GM18507 (cell line): ENCODE measurements around the gene TPCN2.

Experiments
- DNase-seq: peaks from one replicate; pipeline ENCODE4 v3.0.0; 2011; ENCODE audit warnings: low read depth; ENCODE audit not compliant: insufficient read length; ENCODE audit errors: extremely low spot score
- FAIRE-seq: peaks from 2 replicates; lab custom pipeline; 2011; peaks lifted over from hg19 to GRCh38; lab: Jason Lieb, UNC

TPCN2 gene

DNA sequence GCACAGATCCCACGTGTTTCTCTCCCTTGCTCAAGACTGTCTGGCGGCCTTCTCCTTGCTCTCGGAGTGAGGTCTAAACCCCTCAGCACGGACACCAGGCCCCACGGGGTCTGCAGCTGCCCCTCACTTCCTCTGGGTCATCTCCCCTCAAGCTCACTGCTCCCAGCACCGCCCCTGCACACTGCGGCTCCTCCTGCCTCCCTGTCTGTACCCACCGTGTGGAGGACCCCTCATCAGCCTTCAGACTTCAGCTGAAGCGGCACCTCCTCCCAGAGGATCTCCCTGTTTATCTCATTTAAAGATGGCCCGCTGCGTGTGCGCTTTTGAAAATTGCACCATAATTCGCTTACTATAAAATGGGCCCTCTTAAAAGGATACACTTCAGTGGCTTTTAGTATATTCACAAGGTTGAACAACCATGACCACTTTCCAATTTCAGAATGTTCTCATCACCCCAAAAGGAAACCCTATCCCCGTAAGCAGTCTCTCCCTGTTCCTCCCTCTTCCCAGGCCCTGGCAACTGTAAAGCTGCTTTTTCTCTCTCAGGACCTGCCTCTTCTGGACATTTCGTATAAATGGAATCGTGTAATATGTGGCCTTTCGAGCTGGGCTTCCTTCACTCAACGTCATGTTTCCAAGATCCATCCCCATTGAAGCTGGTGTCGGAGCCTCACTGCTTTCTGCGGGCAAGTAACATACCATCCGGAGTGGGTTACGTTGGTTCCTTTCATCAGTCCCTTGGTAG, 14.4 kb upstream of the TPCN2 start:
- no peak for DNase-seq
- no peak for FAIRE-seq

- FAIRE-seq = no peak
- no peak for DNase-seq
Observed at GRCh38 chr11:69035150-69035945, 13.4 kb upstream of the TPCN2 start.

- no peak for DNase-seq
- no peak for FAIRE-seq
Observed at GRCh38 chr11:69035946-69036340, 12.8 kb upstream of the TPCN2 start.

GRCh38 chr11:69037074-69037473, 11.7 kb upstream of the TPCN2 start:
- DNase-seq = no peak
- no peak for FAIRE-seq

DNA sequence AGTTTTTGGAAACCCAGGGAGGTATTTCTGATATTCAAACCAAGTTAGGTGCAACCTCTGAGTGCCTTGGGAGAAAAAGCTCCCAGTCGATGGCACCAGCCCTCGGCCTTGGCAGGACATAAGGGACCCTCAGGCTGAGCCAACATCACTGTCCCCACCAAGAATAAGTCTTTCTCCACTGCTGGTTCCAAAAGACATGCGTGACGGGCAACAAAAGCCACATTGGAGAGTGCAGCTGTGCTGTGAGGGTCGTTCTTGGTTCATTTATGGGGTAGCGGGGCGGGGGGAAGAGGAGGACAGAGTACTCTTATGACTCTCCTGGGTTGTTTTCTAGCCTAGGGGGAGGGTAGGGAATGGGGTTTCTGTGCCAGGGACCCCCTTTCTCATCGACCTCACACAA, 11.2 kb upstream of the TPCN2 start:
- DNase-seq (no peak), FAIRE-seq (no peak)

DNA sequence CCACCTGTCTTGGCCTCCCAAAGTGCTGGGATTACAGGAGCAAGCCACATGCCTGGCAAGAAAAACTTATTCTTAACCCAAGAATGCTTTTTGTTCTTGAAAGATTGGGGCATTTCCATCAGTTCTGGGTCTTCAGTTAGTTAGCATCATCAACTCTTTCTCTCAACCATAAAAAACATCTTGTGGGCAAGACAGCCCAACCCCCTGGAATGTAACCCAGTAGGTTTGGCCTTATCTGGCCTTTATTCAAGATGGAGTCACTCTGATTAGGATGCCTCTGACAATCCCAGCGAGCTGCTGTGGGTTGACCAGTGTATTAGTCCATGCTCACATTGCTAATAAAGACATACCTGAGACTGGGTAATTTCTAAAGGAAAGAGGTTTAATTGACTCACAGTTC, 9.2 kb upstream of the TPCN2 start:
- FAIRE-seq (no peak), DNase-seq (no peak)

DNA sequence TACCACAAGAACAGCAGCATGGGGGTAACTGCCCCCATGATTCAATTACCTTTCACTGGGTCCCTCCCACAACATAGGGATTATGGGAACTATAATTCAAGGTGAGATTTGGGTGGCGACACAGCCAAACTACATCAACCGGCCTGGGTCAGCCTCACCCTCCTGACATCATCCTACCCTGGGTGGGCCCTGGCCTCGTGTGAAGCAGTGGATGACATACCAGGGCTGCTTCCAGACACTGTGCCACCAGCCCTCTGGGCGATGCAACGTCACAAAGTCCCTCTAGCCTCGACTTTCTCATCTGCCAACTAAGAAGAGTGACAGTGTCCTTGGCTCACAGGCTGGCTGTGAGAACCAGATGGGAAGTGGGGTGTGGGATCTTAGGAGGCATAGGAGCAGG, 8.7 kb upstream of the TPCN2 start:
- FAIRE-seq (no peak), DNase-seq (no peak)

DNA sequence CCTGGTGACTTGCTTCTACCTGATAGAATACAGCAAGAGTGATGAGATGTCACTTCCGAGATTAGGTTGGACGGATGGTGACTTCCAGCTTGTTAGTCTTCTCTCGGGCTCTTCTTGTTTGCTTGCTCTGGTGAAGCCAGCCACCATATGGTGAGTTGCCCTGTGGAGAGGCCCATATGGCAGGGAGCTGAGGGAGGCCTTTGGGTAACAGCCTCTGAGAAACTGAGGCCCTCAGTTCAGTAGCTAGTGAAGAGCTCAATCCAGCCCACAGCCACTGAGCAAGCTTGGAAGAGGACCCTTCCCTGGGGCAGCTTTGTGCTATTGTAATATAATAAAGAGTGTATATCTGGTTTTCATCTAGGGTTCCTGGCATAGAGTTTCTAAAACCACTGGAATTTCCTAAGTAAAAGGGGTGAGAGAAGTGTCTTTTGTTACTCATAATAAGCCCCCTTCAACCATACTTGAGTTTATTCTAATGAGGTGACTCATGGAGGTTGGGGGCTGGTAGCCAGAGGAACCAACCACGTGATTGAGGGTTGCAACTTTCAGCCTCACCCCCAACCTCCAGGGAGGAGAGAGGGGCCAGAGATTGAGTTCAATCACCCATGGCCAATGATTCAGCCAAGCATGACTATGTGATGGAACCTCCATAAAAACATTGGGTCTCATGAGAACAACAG, 8.0 kb upstream of the TPCN2 start:
- FAIRE-seq = no peak
- no peak for DNase-seq

- DNase-seq (no peak), FAIRE-seq (no peak)
Observed at GRCh38 chr11:69041516-69041915, 7.2 kb upstream of the TPCN2 start.

- DNase-seq = no peak
- no peak for FAIRE-seq
Observed at GRCh38 chr11:69044111-69045013, 4.4 kb upstream of the TPCN2 start.

- FAIRE-seq (no peak), DNase-seq (no peak)
Observed at GRCh38 chr11:69048031-69048693, 570 bp upstream of the TPCN2 start.

DNA sequence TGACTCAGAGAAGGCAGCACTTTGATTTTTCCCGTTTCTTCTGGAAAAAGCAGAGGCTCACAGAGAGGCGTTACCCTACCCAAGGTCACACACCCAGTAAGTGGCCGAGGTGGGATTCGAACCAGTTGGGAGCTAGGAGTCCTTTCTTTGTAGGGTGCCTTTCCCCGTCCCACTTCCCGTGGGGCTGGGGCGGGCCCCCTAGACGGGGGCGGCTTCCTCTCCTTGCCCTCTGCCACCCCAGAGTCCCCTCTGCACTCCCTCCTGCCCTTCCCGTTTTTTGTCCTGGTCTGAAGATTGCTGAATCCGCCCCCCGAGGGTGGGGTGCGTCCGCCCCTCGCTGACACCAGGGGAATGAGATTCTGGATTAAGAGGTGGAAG, 747 bp downstream of the TPCN2 start:
- no peak for DNase-seq
- FAIRE-seq = no peak

DNA sequence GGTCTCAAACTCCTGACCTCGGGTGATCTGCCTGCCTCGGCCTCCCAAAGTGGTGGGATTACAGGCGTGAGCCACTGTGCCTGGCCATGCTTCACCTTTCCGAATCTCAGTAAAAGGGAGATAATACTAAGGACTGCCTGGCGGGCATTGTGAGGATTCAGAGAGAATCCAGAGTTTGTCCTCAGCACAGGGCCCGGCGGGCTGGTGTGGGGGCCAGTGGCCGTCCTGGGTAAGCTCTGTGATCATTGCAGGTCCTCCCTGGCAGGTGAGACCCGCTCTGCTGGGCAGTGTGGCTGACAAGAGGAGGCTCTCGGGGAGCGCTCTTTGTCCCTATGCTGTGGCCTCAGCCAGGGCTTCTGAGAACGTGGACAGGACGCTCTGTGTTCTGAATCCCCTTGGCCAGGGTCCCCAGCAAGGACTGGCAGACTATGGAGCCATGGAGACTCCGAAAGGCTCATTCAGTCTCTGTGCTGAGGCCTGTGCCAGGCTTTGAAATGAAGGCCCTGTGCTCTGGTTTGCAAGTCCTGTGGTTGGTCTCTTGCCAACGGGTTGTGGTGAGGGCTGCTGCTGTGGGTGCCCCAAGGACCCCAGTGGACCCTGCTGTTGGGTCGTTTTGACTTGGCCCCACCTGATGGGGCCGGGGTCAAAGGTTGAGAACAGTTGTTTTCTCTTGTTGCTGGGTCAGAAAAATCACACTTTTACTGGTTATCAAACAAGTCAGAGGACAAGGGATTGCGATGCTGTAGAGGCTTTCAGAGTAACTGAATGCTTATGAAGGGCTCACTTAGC, 2.1 kb downstream of the TPCN2 start:
- DNase-seq (no peak), FAIRE-seq (no peak)

DNA sequence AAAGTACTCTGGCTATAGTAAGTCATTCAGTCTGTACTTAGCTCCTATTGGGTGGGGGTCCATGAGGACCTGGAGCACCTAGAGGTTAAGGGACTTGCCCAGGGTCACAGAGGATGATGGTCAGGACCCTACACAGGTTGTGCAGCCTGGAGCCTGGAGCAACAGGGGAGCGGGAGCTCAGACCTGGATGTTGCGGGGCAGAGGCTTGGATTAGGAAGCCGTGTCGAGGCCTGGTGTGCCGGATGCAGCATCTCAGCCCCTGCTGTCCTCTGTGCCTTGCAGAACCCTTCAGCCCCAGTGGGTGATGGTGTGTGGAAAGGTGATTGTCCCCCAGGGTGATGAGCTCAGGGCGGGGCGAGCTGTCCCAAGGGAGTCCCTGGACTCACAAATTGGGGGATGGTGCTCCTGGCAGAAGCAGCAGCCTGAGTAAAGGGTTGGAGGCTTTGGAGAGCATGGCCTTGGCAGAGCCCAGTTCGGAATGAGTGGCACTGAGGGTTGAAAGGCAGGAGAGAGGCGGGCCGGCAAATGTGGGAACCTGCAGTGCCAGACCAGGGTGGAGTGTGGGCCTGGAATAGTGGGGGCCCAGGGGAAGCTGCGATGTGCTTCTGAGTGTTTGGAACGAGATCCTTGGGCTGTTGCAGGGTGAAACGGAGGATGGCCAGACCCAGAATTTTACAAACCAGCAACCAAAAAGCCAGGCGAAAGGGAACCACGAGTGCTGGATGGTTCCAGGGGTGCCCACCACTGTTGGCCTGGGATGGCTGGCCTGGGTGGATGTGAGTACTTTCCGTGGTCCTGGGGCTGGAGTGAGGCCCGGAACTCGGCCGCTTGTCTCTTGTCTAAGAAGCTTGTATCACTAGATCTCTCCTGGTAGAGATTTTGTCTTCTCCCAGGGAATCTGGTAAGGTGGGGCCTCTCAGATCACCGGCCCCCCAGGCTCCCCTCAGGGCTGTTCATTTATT, 2.9 kb downstream of the TPCN2 start:
- DNase-seq (no peak), FAIRE-seq (no peak)

DNA sequence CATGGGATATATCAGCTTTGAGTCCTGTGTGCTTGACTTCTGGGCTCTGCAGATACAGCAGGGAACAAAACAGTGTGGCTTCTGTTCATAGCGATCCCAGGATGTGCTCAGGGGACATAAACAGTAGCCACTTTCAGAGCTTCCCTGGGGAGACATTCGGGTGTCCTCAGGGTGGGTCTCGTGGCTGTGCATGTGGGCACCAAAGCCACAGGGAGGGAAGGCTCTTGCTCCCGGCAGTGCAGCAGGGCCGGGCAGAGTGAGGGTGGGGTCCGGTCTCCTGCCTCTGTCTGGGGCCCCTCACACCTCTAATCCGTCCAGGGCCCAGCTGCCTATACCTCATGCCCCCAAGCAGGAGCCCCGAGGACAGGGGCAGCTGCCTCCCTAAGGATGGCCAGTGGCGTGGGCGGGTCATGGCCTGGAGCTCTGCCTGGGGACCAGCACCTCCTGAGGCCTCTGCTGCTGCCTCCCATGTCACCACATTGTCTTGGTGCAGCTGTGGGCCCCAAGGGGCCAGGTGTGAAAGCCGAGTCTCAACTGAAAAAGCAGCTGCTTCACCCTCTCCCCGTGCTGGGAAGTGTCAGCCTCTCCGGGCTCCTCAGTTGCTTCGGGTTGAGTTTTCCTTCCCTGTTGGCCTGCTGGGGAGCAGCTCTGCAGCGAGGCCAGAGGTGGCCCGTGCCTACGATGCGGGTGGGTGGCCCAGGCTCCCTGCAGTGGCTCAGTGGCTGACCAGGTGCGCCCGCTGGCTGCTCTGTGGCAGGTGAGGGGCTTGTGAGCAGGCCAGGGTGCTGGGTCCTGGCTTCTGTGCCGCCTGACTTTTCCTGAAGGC, 3.8 kb downstream of the TPCN2 start:
- no peak for FAIRE-seq
- no peak for DNase-seq

DNA sequence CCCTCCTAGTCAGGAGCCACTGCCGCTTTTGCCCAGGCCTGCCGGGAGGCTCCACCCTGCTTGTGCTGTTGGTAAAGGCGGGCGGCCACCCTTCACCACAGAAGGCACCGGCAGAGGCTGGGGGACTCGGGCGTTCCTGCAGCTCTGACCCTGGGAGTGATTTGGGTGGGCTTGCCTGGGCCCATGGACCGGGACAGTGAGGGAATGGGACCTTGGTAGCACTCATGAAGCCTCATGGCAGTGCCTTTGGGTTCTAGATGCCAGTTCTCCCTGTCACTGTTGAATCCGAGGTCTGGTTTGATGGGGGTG, 4.4 kb downstream of the TPCN2 start:
- no peak for DNase-seq
- FAIRE-seq = no peak
